K562 (cell line): ENCODE data around the gene STXBP4. TPM values are rescaled to one million over a fixed set of nuclear protein-coding genes. Genes with fewer than 3 reads are reported as not detected.
A peak's percentile ranks its signal among the peaks of the same experiment; 100 is the strongest.

Source experiments
- ADNP ChIP-seq: fragments of 200-800 bp; sonication (Bioruptor generic); IDR thresholded peaks from 2 replicates; pipeline ENCODE4 v1.6.1; 2016; ENCODE audit warnings: missing genetic modification characterization, missing compliant biosample characterization
- CBFA2T3 ChIP-seq: fragments of 450-650 bp; IDR thresholded peaks from 2 replicates; pipeline ENCODE4 v1.6.1; 2017
- CREB3 ChIP-seq: fragments of 450-650 bp; conservative IDR thresholded peaks from 2 replicates; pipeline ENCODE4 v1.6.1; 2016; ENCODE audit warnings: missing genetic modification characterization, low read depth, mild to moderate bottlenecking, missing compliant biosample characterization, moderate library complexity
- ETV5 ChIP-seq: sonication (generic); formaldehyde crosslinking; IDR thresholded peaks from 2 replicates; pipeline ENCODE4 v1.4.0; 2020; ENCODE audit warnings: low read depth, mild to moderate bottlenecking, missing genetic modification reagents
- EZH2 ChIP-seq: IDR thresholded peaks from 2 replicates; pipeline ENCODE4 v1.6.1; 2012; ENCODE audit warnings: low read depth, mild to moderate bottlenecking, inconsistent platforms, low read length, borderline replicate concordance
- FOSL1 ChIP-seq: fragments of 200-800 bp; sonication (Bioruptor generic); conservative IDR thresholded peaks from 2 replicates; pipeline ENCODE4 v1.6.1; 2016; ENCODE audit warnings: missing genetic modification characterization, missing compliant biosample characterization
- FOXK2 ChIP-seq, 2 experiments: fragments of 450-650 bp; IDR thresholded peaks in 1 of 2; conservative IDR thresholded peaks in 1 of 2; 2 replicates each; pipeline ENCODE4 v1.6.1; 2016; ENCODE audit warnings: low read depth in 2 of 2, mild to moderate bottlenecking in 1 of 2
- HMBOX1 ChIP-seq: sonication (generic); IDR thresholded peaks from 2 replicates; pipeline ENCODE4 v1.6.1; 2016
- HNRNPL ChIP-seq: fragments of 200-400 bp; formaldehyde crosslinking; IDR thresholded peaks from 2 replicates; pipeline ENCODE4 v1.6.1; 2017; ENCODE audit warnings: low read depth, mild to moderate bottlenecking, low read length
- HNRNPLL ChIP-seq: fragments of 200-400 bp; formaldehyde crosslinking; IDR thresholded peaks from 2 replicates; pipeline ENCODE4 v1.6.1; 2017; ENCODE audit warnings: low read length, low read depth, mild to moderate bottlenecking; ENCODE audit not compliant: poor library complexity, severe bottlenecking
- HOMEZ ChIP-seq: fragments of 250-450 bp; sonication (Bioruptor Pico); IDR thresholded peaks from 2 replicates; pipeline ENCODE4 v1.4.0; 2020; ENCODE audit warnings: mild to moderate bottlenecking, moderate library complexity
- ID3 ChIP-seq, 2 experiments: fragments of 250-450 bp in 1 of 2; fragments of 450-650 bp in 1 of 2; sonication (Bioruptor Pico) in 1 of 2; IDR thresholded peaks; 2 replicates each; pipeline versions ENCODE4 v1.6.1 to v1.8.0; 2016 to 2021; ENCODE audit warnings: mild to moderate bottlenecking in 2 of 2, moderate library complexity in 2 of 2, missing compliant biosample characterization in 1 of 2, missing genetic modification characterization in 1 of 2
- KLF1 ChIP-seq: fragments of 450-650 bp; IDR thresholded peaks from 2 replicates; pipeline ENCODE4 v1.6.1; 2016; ENCODE audit warnings: missing genetic modification characterization, missing compliant biosample characterization
- MAX ChIP-seq: sonication (generic); formaldehyde crosslinking; IDR thresholded peaks from 2 replicates; pipeline ENCODE4 v1.9.0; 2022; ENCODE audit warnings: mild to moderate bottlenecking, missing genetic modification reagents
- MAZ ChIP-seq, 2 experiments: fragments of 450-650 bp in 1 of 2; sonication (generic) in 1 of 2; formaldehyde crosslinking; IDR thresholded peaks in 1 of 2; conservative IDR thresholded peaks in 1 of 2; 2 replicates each; pipeline versions ENCODE4 v1.4.0 to v1.5.0; 2020; ENCODE audit warnings: mild to moderate bottlenecking in 1 of 2, missing genetic modification reagents in 1 of 2
- MED1 ChIP-seq: sonication (generic); formaldehyde crosslinking; IDR thresholded peaks from 2 replicates; pipeline ENCODE4 v1.8.1; 2023; ENCODE audit warnings: missing genetic modification reagents, borderline replicate concordance
- NFRKB ChIP-seq: fragments of 450-650 bp; IDR thresholded peaks from 2 replicates; pipeline ENCODE4 v1.6.1; 2016; ENCODE audit warnings: low read depth
- NR1H2 ChIP-seq: sonication (generic); formaldehyde crosslinking; IDR thresholded peaks from 2 replicates; pipeline ENCODE4 v1.4.0; 2020; ENCODE audit warnings: mild to moderate bottlenecking, missing genetic modification reagents
- PATZ1 ChIP-seq: fragments of 250-450 bp; sonication (Bioruptor Pico); IDR thresholded peaks from 2 replicates; pipeline ENCODE4 v1.5.0; 2020; ENCODE audit warnings: mild to moderate bottlenecking, borderline replicate concordance
- SRF ChIP-seq, 2 experiments: fragments of 250-450, 450-650 bp in 1 of 2; sonication (Bioruptor Pico) in 1 of 2; sonication (generic) in 1 of 2; formaldehyde crosslinking; IDR thresholded peaks; 2 replicates each; pipeline versions ENCODE4 v1.5.0 to v1.5.1; 2020 to 2022; ENCODE audit warnings: mild to moderate bottlenecking in 1 of 2, missing genetic modification reagents in 1 of 2
- SUPT5H ChIP-seq: fragments of 450-650 bp; IDR thresholded peaks from 2 replicates; pipeline ENCODE4 v1.6.1; 2016
- TGIF2 ChIP-seq: sonication (generic); formaldehyde crosslinking; IDR thresholded peaks from 2 replicates; pipeline ENCODE4 v1.8.1; 2022; ENCODE audit warnings: mild to moderate bottlenecking, missing genetic modification reagents, moderate library complexity
- ZC3H11A ChIP-seq: IDR thresholded peaks from 2 replicates; pipeline ENCODE4 v1.6.1; 2012; ENCODE audit warnings: low read depth, low read length, improper control_type of control experiment
- polyA plus RNA-seq, 8 experiments: library from polyadenylated mRNA; depleted of rRNA in 4 of 8; stranded (reverse) in 5 of 8; unstranded in 3 of 8; fragments of >200 nt; fragmentation: Nextera tagmentation in 2 of 8; fragmentation: Illumina TruSeq in 1 of 8; extraction: Ambion mirVana in 2 of 8; extraction: Trizol in 1 of 8; gene quantifications; 2 replicates each; pipeline versions ENCODE4 v1.2.1 to v1.2.3, GENCODE V29; 2011 to 2014; ENCODE audit warnings: inconsistent platforms in 1 of 8, missing spikeins in 1 of 8
- total RNA-seq, 7 experiments: library from RNA; depleted of rRNA in 6 of 7; stranded (reverse); fragments of >200 nt in 6 of 7; fragmentation: Illumina TruSeq in 2 of 7; extraction: Trizol in 2 of 7; gene quantifications; 2 replicates each; pipeline versions ENCODE4 v1.2.1 to v1.2.3, GENCODE V29; 2011 to 2021; ENCODE audit warnings: low replicate concordance in 1 of 7

The STXBP4 gene
- total and polyA plus RNA-seq, 9 of the 15 experiments (the other 6 are each of a cell fraction or from before 2014, with no cell fraction given): 11.6 to 23.2 (median 18.5) TPM

GRCh38 chr17:54968988-54969332, 395 bp downstream of the STXBP4 start (continued):
- TF ChIP-seq MED1 (CRISPR knock-in tag) (no peak), MAX (CRISPR knock-in tag) (0 out of 2 replicates have a peak, but pooled peaks have one; percentile 21), ID3 (CRISPR knock-in tag; IDR thresholded peaks at IDR 0.05) (no peak), ID3 (tag; IDR thresholded peaks at IDR 0.05) (0 out of 2 replicates have a peak, but pooled peaks have one; percentile 20), HNRNPL (no peak), FOXK2 (conservative IDR thresholded peaks at IDR 0.05 in 1 of 2, IDR thresholded peaks at IDR 0.05 in 1 of 2; ENCODE audit: low read depth in 2 of 2) (no peak), PATZ1 (CRISPR knock-in tag) (no peak), ADNP (tag) (no peak), CREB3 (tag) (no peak), EZH2 (no peak), ZC3H11A (no peak), NFRKB (peak; percentile 25; the same call in 1 of the 2 replicates), KLF1 (tag) (no peak), TGIF2 (0 out of 2 replicates have a peak, but pooled peaks have one; percentile 36), SRF (CRISPR knock-in tag; IDR thresholded peaks at IDR 0.05) (no peak), NR1H2 (CRISPR knock-in tag) (no peak), FOSL1 (no peak), ETV5 (CRISPR knock-in tag) (no peak), SUPT5H (no peak), HOMEZ (CRISPR knock-in tag) (no peak), HMBOX1 (no peak), MAZ (CRISPR knock-in tag; conservative IDR thresholded peaks at IDR 0.05 in 1 of 2, IDR thresholded peaks at IDR 0.05 in 1 of 2) (no peak), CBFA2T3 (no peak), HNRNPLL (no peak)
